ENCODE results near the gene LGALS12.
"Not testable (repeated sequence)": the region's sequence is repeated elsewhere in the genome, so short reads cannot be mapped to it uniquely, and the experiment has no call there.

LGALS12 gene

GRCh38 chr11:63506876-63507275 lies 992 bp downstream of the LGALS12 start:
- DNase-seq, result no peak

DNA sequence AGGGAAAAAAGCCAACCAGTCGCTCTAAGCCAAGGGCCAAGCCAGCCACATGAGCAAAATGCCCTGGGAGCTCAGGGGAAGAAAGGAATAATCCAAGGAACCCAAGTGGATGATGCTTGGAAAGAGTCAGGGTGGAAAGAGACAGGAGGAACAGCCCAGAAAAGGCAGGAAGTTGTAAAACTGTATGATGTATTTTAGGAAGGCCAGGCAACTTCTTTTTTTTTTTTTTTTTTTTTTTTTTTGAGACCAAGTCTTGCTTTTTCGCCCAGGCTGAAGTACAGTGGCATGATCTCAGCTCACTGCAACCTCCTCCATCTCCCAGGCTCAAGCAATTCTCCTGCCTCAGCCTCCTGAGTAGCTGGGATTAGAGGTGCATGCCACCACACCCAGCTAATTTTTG lies 1.6 kb downstream of the LGALS12 start:
- DNase-seq, result no peak

- DNase-seq, result no peak
These were observed 2.1 kb downstream of the LGALS12 start for GRCh38 chr11:63508009-63508408.

DNA sequence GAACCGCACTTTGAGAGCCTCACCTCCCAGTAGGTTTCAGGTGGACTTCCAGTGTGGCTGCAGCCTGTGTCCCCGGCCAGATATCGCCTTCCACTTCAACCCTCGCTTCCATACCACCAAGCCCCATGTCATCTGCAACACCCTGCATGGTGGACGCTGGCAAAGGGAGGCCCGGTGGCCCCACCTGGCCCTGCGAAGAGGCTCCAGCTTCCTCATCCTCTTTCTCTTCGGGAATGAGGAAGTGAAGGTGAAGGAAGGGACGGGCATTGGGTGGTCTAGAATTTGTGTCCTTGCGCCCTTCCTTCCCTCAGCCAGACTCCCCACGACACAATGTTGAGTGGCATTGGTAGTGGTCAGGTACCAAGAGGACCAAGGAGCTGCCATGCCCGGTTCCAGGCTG lies 2.9 kb downstream of the LGALS12 start:
- DNase-seq, result no peak

- no peak for DNase-seq
These were observed 4.6 kb downstream of the LGALS12 start for GRCh38 chr11:63510360-63511047.

- no peak for DNase-seq
These were observed 5.3 kb downstream of the LGALS12 start for GRCh38 chr11:63511048-63511748.

GRCh38 chr11:63512816-63513215 lies 6.9 kb downstream of the LGALS12 start:
- no peak for DNase-seq

DNA sequence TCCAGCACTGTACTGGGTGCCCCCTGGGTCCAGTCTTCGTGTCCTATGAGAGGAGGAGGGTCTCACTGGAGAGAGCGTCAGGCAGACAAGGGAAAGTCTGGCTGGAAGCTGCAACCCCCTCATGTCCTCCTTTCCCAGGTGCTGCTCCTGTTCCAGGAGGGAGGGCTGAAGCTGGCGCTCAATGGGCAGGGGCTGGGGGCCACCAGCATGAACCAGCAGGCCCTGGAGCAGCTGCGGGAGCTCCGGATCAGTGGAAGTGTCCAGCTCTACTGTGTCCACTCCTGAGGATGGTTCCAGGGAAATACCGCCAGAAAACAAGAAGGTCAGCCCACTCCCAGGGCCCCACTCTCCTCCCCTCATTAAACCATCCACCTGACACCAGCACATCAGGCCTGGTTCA lies 10.2 kb downstream of the LGALS12 start:
- no peak for DNase-seq

DNA sequence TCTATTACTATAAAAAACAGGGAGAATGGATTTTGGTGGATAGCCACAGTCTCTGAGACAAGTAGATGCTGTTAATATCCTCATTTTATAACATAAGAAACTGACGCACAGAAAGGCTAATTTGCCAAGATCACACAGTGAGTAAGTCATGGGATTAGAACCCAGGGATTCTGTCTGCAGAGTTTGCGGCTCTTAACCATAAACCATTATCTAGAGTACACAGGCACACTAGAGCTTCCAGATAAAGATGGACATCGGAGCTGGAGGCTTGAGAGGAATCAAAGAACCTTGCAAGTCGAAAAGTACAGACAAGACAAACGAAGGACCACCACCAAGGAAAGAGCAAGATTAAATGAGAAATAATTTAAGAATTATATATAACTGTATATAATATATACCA lies 11.3 kb downstream of the LGALS12 start:
- no peak for DNase-seq

DNA sequence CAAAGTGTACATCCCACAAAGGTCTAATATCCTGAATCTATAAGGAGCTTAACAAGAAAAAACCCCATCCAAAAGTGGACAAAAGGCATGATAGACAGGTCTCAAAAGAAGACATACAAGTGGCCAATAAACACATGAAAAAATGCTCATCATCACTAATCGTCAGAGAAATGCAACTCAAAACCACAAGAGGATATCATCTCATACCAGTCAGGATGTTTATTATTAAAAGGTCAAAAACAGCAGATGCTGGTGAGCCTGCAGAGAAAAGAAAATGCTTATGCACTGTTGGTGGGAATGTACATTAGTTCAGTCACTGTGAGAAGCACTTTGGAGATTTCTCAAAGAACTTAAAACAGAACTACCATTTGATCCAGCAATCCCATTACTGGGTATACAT lies 12.7 kb downstream of the LGALS12 start:
- DNase-seq, result no peak

- DNase-seq, result no peak
These were observed 14.8 kb downstream of the LGALS12 start for GRCh38 chr11:63520606-63521170.

DNA sequence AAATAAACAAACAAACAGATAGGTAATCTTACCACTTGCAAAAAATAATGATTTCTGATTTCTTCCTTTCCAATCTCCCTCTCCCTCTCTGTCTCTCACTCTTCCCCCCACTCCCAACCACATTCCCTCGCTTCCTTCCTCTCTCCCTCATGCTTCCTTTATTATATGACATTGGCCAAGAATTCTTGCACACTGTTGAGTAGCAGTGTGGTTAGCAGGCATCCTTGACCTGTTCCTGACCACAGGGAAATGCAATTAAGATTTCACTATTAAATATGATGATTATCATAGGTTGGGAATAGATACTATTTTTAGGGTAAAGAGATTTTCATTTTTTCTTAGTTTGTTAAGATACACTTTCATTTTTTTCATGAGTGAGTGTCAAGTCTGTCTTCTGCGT lies 16.0 kb downstream of the LGALS12 start:
- DNase-seq, result no peak

GRCh38 chr11:63523151-63523550 lies 17.3 kb downstream of the LGALS12 start:
- DNase-seq, result no peak

DNA sequence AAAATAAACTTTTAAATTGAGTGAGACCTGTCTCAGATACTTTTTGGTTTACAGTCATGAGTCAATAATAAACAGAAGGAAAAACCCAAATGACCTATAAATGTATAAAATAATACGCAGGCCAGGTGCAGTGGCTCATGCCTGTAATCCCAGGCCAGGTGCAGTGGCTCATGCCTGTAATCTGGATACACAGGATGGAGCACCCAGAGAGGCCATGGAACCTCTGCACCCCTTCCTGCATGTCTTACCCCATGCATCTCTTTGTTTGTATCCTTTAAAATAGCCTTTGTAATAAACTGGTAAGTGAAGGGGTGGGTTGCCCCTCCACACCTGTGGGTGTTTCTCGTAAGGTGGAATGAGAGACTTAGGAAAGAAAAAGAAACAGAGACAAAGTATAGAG lies 21.8 kb downstream of the LGALS12 start:
- DNase-seq, result no peak

- DNase-seq, result not testable (repeated sequence)
These were observed 22.3 kb downstream of the LGALS12 start for GRCh38 chr11:63528156-63528555.

GRCh38 chr11:63528729-63529278 lies 22.9 kb downstream of the LGALS12 start:
- DNase-seq, result not testable (repeated sequence)

DNA sequence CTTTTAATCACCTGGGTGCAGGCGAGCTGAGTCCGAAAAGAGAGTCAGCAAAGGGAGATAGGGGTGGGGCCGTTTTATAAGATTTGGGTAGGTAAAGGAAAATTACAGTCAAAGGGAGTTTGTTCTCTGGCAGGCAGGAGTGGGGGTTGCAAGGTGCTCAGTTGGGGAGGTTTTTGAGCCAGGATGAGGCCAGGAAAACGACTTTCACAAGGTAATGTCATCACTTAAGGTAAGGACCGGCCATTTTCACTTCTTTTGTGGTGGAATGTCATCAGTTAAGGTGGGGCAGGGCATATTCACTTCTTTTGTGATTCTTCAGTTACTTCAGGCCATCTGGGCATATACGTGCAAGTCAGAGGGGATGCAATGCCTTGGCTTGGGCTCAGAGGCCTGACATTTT lies 23.5 kb downstream of the LGALS12 start:
- DNase-seq, result not testable (repeated sequence)

GRCh38 chr11:63530021-63530420 lies 24.1 kb downstream of the LGALS12 start:
- DNase-seq, result no peak

GRCh38 chr11:63531074-63531792 lies 25.3 kb downstream of the LGALS12 start:
- DNase-seq, result not testable (repeated sequence)

- DNase-seq, result no peak
These were observed 26.2 kb downstream of the LGALS12 start for GRCh38 chr11:63532117-63532516.

- DNase-seq, result no peak
These were observed 27.1 kb downstream of the LGALS12 start for GRCh38 chr11:63532799-63533475.

GRCh38 chr11:63534076-63534475 lies 28.2 kb downstream of the LGALS12 start:
- DNase-seq, result no peak

All from DMS79 treated with DMSO at 0.1 percent for 48 hours (cell line).